ENCODE data around the gene MYOF.

DNA sequence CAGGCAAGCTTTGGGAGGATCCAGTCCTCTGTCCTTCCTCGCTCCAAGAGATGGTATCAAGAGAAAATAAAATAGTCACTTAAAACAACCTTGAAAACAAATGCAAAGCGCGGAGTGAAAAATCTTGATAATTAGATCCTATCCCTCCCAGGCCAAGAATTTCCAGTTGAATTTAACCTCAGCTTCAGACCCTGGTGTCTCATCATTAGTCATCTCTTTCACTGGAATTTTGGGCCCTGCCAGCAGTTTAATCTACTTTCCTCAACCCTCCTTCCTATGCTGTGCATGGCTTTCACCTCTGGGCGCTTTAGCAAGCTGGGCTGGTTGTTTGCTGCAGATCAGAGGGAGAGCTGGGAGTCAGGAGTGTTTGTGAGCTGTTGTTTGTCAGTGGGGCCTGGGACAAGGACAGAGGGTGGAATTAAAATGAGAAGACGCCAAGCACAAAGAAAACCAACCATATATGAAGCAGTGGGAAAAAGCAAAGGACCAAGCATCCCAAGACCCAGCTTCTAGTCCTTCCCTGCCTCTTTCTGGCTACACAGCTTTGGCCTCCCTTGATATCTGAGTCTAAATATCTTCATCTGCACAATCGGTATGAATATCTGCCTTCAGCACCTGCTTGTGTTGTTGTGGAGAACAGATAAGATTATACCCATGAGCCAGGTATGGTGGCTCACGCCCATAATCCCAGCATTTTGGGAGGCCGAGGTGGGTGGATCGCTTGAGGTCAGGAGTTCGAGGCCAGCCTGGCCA is 13.5 kb downstream of the MYOF start:
- TF ChIP-seq, protein P1, sequence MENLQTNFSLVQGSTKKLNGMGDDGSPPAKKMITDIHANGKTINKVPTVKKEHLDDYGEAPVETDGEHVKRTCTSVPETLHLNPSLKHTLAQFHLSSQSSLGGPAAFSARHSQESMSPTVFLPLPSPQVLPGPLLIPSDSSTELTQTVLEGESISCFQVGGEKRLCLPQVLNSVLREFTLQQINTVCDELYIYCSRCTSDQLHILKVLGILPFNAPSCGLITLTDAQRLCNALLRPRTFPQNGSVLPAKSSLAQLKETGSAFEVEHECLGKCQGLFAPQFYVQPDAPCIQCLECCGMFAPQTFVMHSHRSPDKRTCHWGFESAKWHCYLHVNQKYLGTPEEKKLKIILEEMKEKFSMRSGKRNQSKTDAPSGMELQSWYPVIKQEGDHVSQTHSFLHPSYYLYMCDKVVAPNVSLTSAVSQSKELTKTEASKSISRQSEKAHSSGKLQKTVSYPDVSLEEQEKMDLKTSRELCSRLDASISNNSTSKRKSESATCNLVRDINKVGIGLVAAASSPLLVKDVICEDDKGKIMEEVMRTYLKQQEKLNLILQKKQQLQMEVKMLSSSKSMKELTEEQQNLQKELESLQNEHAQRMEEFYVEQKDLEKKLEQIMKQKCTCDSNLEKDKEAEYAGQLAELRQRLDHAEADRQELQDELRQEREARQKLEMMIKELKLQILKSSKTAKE (IDR thresholded peaks at IDR 0.05; ENCODE audit: low read depth, poor library complexity, severe bottlenecking), result no peak
- TF ChIP-seq SIN3A (IDR thresholded peaks at IDR 0.05; ENCODE audit: low read depth, low read length) (no peak), STAT1 (conservative IDR thresholded peaks at IDR 0.05) (no peak), POLR2AphosphoS5 (IDR thresholded peaks at IDR 0.05; ENCODE audit: low read length) (no peak)

Data from GM12878 (cell line).